ENCODE results near the gene NINJ2.
A peak's percentile ranks its signal among the peaks of the same experiment; 100 is the strongest.
"Not testable (repeated sequence)": the region's sequence is repeated elsewhere in the genome, so short reads cannot be mapped to it uniquely, and the experiment has no call there.

NINJ2 gene

GRCh38 chr12:580813-581212, 82.4 kb downstream of the NINJ2 start:
- H3K9ac ChIP-seq: no peak overlapping the region
- peaks cover 8% of the 10 kb centered on the region for H3K4me1 ChIP-seq
- H3K9me3 ChIP-seq (ENCODE audit: control insufficient read depth, low read length): no peaks in the 10 kb centered on the region
- no peak overlapping the region for H3K4me3 ChIP-seq (ENCODE audit: low read depth, low read length)
- no peak overlapping the region for H3K27ac ChIP-seq
- no peaks in the 10 kb centered on the region for H3K36me3 ChIP-seq (ENCODE audit: control insufficient read depth, insufficient read depth, low read length)
- no peak overlapping the region for H2AFZ ChIP-seq
- H3K27me3 ChIP-seq (ENCODE audit: control insufficient read depth, insufficient read depth, low read length): no peaks in the 10 kb centered on the region
- H3K79me2 ChIP-seq: no peaks in the 10 kb centered on the region
- TF ChIP-seq CTCF (IDR thresholded peaks at IDR 0.05): no peak
- no peak overlapping the region for H3K4me2 ChIP-seq (ENCODE audit: low read length)

- H2AFZ ChIP-seq: peak overlapping the region; percentile 38
- H3K9me3 ChIP-seq (ENCODE audit: control insufficient read depth, low read length): no peaks in the 10 kb centered on the region
- H3K4me1 ChIP-seq: peaks cover 8% of the 10 kb centered on the region
- H3K4me3 ChIP-seq (ENCODE audit: low read depth, low read length): no peak overlapping the region
- no peak overlapping the region for H3K9ac ChIP-seq
- no peaks in the 10 kb centered on the region for H3K27me3 ChIP-seq (ENCODE audit: control insufficient read depth, insufficient read depth, low read length)
- H3K79me2 ChIP-seq: no peaks in the 10 kb centered on the region
- H3K4me2 ChIP-seq (ENCODE audit: low read length): no peak overlapping the region
- H3K27ac ChIP-seq: no peak overlapping the region
- no peaks in the 10 kb centered on the region for H3K36me3 ChIP-seq (ENCODE audit: control insufficient read depth, insufficient read depth, low read length)
- TF ChIP-seq CTCF (IDR thresholded peaks at IDR 0.05): no peak
Measured at GRCh38 chr12:579420-580110, 83.7 kb downstream of the NINJ2 start.

GRCh38 chr12:578748-579419, 84.4 kb downstream of the NINJ2 start:
- peak overlapping the region; percentile 38 for H2AFZ ChIP-seq
- TF ChIP-seq CTCF (IDR thresholded peaks at IDR 0.05): no peak
- H3K9me3 ChIP-seq (ENCODE audit: control insufficient read depth, low read length): no peaks in the 10 kb centered on the region
- no peak overlapping the region for H3K4me2 ChIP-seq (ENCODE audit: low read length)
- no peaks in the 10 kb centered on the region for H3K79me2 ChIP-seq
- no peak overlapping the region for H3K9ac ChIP-seq
- H3K4me3 ChIP-seq (ENCODE audit: low read depth, low read length): no peak overlapping the region
- H3K36me3 ChIP-seq (ENCODE audit: control insufficient read depth, insufficient read depth, low read length): no peaks in the 10 kb centered on the region
- peaks cover 8% of the 10 kb centered on the region for H3K4me1 ChIP-seq
- H3K27me3 ChIP-seq (ENCODE audit: control insufficient read depth, insufficient read depth, low read length): no peaks in the 10 kb centered on the region
- H3K27ac ChIP-seq: no peak overlapping the region

GRCh38 chr12:577994-578747, 85.1 kb downstream of the NINJ2 start:
- H3K79me2 ChIP-seq; H3K36me3 ChIP-seq (ENCODE audit: control insufficient read depth, insufficient read depth, low read length); H3K9ac ChIP-seq; H3K4me2 ChIP-seq (ENCODE audit: low read length); H3K4me1 ChIP-seq; H3K27me3 ChIP-seq (ENCODE audit: control insufficient read depth, insufficient read depth, low read length); H3K27ac ChIP-seq; H3K9me3 ChIP-seq (ENCODE audit: control insufficient read depth, low read length); H3K4me3 ChIP-seq (ENCODE audit: low read depth, low read length): not testable (repeated sequence)
- peak overlapping the region; percentile 38 for H2AFZ ChIP-seq

- Histone ChIP-seq H2AFZ (peak overlapping the region; percentile 82), H3K79me2 (no peaks in the 10 kb centered on the region), H3K36me3 (ENCODE audit: control insufficient read depth, insufficient read depth, low read length) (no peaks in the 10 kb centered on the region), H3K4me2 (ENCODE audit: low read length) (peak overlapping the region; percentile 27), H3K4me3 (ENCODE audit: low read depth, low read length) (no peak overlapping the region), H3K27me3 (ENCODE audit: control insufficient read depth, insufficient read depth, low read length) (no peaks in the 10 kb centered on the region), H3K27ac (peak overlapping the region; percentile 34), H3K9me3 (ENCODE audit: control insufficient read depth, low read length) (no peaks in the 10 kb centered on the region), H3K4me1 (peaks cover 8% of the 10 kb centered on the region), H3K9ac (no peak overlapping the region)
- TF ChIP-seq CTCF (IDR thresholded peaks at IDR 0.05): no peak
Measured at GRCh38 chr12:576615-577110, 86.6 kb downstream of the NINJ2 start.
